Measurements from ENCODE around the gene EXOSC10.
"Not testable (repeated sequence)": the region's sequence is repeated elsewhere in the genome, so short reads cannot be mapped to it uniquely, and the experiment has no call there.

EXOSC10 gene

GRCh38 chr1:11042995-11043874 lies 56.4 kb downstream of the EXOSC10 start:
- no peak for DNase-seq

DNA sequence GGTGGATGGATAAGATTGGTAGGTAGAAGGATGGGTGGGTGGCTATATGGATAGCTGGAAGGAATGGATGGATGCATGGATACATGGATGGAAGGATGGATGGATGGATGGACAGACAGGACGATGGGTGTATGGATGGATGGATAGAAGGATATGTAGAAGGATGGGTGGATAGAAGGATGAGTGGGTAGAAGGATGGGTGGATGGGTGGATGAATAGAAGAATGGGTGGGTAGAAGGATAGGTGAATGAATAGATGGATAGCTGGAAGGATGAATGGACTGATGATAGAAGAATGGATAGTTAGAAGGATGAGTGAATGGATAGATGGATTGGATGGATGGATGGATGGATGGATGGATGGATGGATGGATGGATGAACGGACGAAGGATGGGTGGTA lies 57.6 kb downstream of the EXOSC10 start:
- DNase-seq, result no peak

DNA sequence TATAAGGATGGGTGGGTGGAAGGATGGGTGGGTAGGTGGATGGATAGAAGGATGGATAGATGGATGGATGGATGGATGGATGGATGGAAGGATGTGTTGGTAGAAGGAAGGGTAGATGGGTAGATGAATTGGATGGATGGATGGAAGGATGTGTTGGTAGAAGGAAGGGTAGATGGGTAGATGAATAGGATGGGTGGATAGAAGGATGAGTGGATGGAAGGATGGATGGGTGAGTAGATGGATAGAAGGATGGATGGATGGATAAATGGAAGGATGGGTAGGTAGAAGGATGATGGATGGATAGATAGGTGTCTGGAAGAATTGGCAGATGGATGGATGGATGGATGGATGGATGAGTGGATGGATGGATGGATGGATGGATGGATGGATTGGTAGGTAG lies 58.6 kb downstream of the EXOSC10 start:
- no peak for DNase-seq

GRCh38 chr1:11040105-11040429 lies 59.6 kb downstream of the EXOSC10 start:
- not testable (repeated sequence) for DNase-seq

GRCh38 chr1:11039351-11040104 lies 60.1 kb downstream of the EXOSC10 start:
- DNase-seq, result no peak

- DNase-seq, result peak; percentile 87
Measured at GRCh38 chr1:11037740-11038182, 61.9 kb downstream of the EXOSC10 start.

DNA sequence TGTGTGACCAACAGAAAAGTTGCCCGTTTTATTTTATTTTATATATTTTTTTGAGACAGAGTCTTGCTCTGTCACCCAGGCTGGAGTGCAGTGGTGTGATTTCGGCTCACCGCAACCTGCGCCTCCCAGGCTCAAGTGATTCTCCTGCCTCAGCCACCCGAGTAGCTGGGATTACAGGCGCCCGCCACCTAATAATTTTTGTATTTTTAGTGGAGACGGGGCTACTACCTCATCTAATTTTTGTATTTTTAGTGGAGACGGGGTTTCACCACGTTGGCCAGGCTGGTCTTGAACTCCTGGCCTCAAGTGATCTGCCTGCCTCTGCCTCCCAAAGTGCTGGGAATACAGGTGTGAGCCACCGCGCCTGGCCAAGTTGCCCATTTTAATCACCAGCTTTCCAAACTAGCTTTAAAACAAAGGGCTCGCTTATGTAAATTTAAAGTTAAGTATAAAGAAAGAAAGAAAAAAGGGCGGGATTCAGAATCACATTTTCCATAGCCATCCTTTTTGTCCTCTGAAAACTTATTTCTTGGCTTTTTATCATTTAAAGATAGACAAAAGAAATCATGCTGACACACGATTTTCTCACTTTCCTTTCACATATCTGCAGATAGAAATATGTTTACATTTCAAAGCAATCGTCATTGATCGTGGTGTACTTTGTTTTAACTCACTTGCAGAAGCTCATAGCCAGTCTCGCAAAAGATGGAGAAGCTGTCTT lies 62.5 kb downstream of the EXOSC10 start:
- DNase-seq, result not testable (repeated sequence)

DNA sequence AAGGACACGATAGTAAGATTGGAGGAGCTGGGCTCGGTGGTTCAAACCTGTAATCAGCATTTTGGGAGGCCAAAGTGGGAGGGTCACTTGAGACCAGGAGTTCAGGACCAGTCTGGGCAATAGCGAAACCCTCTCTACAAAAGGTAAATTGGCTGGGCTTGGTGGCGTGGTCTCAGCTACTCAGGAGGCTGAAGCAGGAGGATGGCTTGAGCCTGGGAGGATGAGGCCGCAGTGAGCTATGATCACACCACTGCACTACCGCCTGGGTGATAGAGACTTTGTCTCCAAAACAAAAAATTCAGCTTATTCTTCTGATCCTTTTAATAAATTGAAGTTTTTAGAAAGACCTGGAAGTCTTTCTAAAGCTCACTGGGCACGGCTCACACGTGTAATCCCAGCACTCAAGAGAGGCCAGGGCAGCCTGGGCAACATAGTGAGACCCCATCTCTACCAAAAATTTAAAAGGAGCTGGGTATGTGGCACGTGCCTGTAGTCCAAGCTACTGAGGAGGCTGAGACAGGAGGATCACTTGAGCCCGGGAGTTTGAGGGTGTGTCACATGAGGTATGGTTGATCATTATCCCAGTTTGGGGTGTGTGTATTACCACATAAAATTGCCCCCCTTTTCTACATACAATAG lies 67.9 kb downstream of the EXOSC10 start:
- no peak for DNase-seq

DNA sequence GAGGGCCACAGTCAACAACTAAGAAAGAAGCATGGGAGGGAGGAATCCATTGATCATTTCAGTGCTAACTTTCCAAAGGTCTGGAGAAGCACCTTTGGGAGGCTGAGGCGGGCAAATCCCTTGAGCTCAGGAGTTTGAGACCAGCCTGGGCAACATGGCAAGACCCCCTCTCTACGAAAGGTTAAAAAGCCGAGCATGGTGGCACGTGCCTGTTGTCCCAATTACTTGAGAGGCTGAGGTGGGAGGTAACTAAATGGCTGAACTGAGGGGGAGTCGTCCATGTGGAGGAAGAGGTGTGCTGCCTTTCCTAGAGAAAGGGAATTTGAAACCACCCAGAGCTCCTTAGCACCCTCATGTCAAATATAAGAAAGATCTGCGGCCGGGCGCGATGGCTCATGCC lies 68.8 kb downstream of the EXOSC10 start:
- DNase-seq, result no peak

DNA sequence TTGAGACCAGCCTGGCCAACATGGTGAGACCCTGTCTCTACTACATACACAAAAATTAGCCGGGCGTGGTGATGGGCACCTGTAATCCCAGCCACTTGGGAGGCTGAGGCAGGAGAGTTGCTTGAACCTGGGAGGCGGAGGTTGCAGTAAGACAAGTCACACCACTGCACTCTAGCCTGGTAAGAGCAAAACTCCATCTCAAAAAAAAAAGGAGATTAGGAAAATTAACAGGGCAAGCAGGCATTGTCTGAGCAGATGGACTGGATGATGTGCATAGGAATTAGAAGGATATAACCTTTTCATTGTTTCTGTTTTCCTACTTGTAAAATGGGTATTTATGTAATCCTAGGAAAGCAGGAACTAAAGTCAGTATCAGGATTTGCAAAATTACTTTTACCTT lies 71.7 kb downstream of the EXOSC10 start:
- DNase-seq, result no peak

- DNase-seq, result no peak
Measured at GRCh38 chr1:11027316-11027715, 72.4 kb downstream of the EXOSC10 start.

DNA sequence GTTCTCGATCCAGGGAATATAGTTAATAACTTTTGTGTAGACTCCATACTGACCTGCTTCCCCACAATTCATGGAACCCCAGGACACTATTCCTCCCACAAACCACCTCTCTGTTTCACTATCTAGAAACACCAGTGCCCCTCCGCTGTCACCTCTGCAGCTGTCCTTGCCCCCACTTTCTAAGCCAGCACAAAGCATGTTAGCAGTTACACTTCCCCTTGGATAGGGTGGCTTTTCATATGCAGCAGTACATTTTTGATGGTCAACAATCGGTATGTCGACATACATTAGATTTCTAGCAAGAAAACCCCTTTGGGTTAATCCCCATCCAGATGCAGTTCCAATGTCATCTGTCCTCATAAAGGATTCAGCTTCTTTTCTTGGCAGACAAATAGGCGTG lies 72.8 kb downstream of the EXOSC10 start:
- no peak for DNase-seq

- DNase-seq, result no peak
Measured at GRCh38 chr1:11026052-11026451, 73.6 kb downstream of the EXOSC10 start.

- no peak for DNase-seq
Measured at GRCh38 chr1:11025618-11026017, 74.1 kb downstream of the EXOSC10 start.

GRCh38 chr1:11024874-11025203 lies 74.8 kb downstream of the EXOSC10 start:
- DNase-seq, result no peak

DNA sequence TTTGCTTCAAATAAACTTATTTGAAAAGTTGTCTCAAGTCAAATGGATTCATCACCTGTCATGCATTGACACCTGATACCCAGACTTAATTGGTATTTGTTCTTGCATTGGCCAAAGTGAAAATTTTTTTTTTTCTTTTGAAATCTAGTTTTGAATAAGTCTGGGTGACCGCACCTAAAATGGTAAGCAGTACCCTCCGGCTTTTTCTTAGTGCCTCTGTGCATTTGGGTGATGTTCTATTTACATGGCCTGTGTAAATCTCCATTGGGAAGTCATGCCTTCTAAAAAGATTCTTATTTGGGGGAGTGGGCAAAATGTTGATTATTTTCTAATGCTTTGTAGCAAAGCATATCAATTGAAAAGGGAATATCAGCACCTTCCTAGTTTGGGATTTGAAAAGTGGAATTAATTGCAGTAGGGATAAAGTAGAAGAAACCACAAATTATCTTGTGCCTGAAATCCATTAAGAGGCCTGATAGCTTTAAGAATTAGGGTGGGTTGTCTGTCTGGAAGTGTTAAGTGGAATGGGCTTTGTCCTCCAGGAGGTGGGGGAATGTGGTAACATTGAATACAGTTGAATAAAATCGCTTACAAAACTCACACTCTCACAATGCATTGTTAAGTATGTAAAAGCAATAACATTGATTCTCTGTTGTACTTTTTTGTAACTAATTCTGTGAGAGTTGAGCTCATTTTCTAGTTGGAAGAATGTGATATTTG lies 75.4 kb downstream of the EXOSC10 start:
- no peak for DNase-seq

GRCh38 chr1:11023201-11023600 lies 76.5 kb downstream of the EXOSC10 start:
- no peak for DNase-seq

GRCh38 chr1:11019971-11020370 lies 79.7 kb downstream of the EXOSC10 start:
- DNase-seq, result no peak

- DNase-seq, result not testable (repeated sequence)
Measured at GRCh38 chr1:11019358-11019757, 80.3 kb downstream of the EXOSC10 start.
